SJSA1 (cell line): ENCODE measurements around the gene PLK5. TPM values are rescaled to one million over a fixed set of nuclear protein-coding genes. Genes with fewer than 3 reads are reported as not detected.
"Not testable (repeated sequence)": the region's sequence is repeated elsewhere in the genome, so short reads cannot be mapped to it uniquely, and the experiment has no call there.

Experiments
- DNase-seq, 2 experiments: peaks; one replicate each; pipeline ENCODE4 v3.0.0-alpha.2; 2015 to 2020; ENCODE audit warnings: low spot score in 2 of 2, low read depth in 1 of 2
- H3K27ac ChIP-seq: fragments of 250-450 bp; sonication (Bioruptor Pico); 2 replicates; pipeline ENCODE4 v1.5.1; 2020; ENCODE audit warnings: mild to moderate bottlenecking, moderate library complexity
- H3K27me3 ChIP-seq: fragments of 250-450 bp; sonication (Bioruptor Pico); replicated peaks from 2 replicates; pipeline ENCODE4 v1.5.1; 2020; ENCODE audit warnings: mild to moderate bottlenecking, moderate library complexity
- H3K36me3 ChIP-seq: fragments of 250-450 bp; sonication (Bioruptor Pico); 2 replicates; pipeline ENCODE4 v1.5.1; 2020; ENCODE audit warnings: mild to moderate bottlenecking
- H3K4me1 ChIP-seq: fragments of 250-450 bp; sonication (Bioruptor Pico); replicated peaks from 2 replicates; pipeline ENCODE4 v1.6.1; 2021; ENCODE audit warnings: mild to moderate bottlenecking
- H3K4me3 ChIP-seq: fragments of 250-450 bp; sonication (Bioruptor Pico); 2 replicates; pipeline ENCODE4 v1.5.1; 2020; ENCODE audit warnings: mild to moderate bottlenecking
- H3K9me3 ChIP-seq: fragments of 250-450 bp; sonication (Bioruptor Pico); replicated peaks from 2 replicates; pipeline ENCODE4 v1.5.1; 2020; ENCODE audit warnings: mild to moderate bottlenecking
- total RNA-seq: library from RNA; depleted of rRNA; stranded (reverse); fragments of >200 nt; shearing (Covaris generic); gene quantifications from 2 replicates; pipeline ENCODE4 v1.2.3, GENCODE V29; 2014

PLK5 gene
- total RNA-seq, 1 experiment from 2014 or later: not detected

DNA sequence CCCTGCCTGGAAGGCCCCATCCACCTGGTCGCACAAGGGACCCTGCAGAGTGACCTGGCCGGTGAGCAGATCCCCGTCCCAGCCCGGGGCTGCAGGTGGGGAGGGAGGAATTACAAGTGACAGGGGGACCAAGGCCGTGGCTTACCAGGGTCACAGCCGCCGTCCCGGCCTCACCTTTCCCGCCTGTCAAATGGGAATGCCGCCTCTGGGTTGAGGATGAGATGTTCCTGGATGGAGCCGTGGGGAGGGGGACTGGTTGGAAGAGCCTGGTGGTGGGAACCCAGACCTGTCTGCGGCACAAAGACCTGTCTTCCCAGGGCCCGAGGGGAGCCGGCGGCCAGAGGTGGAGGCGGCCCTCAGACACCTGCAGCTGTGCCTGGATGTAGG is 5.5 kb downstream of the PLK5 start:
- Histone ChIP-seq H3K27me3 (peaks cover 30% of the 10 kb centered on the region), H3K36me3 (no peaks in the 10 kb centered on the region), H3K27ac (no peak overlapping the region), H3K4me3 (no peak overlapping the region), H3K4me1 (no peaks in the 10 kb centered on the region), H3K9me3 (no peaks in the 10 kb centered on the region)
- DNase-seq: no peak

GRCh38 chr19:1530856-1531255 is 7.0 kb downstream of the PLK5 start:
- peaks cover 16% of the 10 kb centered on the region for H3K27me3 ChIP-seq
- H3K27ac ChIP-seq, H3K4me3 ChIP-seq, H3K36me3 ChIP-seq, DNase-seq, H3K9me3 ChIP-seq, H3K4me1 ChIP-seq: not testable (repeated sequence)

DNA sequence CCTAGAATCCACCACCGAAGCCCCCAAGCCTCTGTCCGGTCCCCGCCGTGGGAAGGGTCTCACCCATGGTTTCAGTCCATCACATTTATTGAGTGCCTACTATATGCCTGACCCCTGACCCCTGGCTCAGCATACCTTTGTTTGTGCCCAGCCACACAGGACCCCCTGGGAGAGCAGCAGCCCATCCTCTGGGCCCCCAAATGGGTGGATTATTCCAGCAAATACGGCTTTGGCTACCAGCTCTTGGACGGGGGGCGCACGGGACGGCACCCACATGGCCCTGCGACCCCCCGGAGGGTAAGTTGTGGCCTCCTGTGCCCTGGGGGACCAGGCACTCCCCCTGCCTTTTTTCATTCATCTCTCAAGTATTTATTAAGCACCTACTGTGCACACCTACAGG is 7.7 kb downstream of the PLK5 start:
- H3K27me3 ChIP-seq: peaks cover 13% of the 10 kb centered on the region; the same call in 1 of the 2 replicates
- no peak overlapping the region for H3K4me3 ChIP-seq
- H3K9me3 ChIP-seq: no peaks in the 10 kb centered on the region
- no peak for DNase-seq
- no peaks in the 10 kb centered on the region for H3K4me1 ChIP-seq
- no peak overlapping the region for H3K27ac ChIP-seq
- H3K36me3 ChIP-seq: no peaks in the 10 kb centered on the region

DNA sequence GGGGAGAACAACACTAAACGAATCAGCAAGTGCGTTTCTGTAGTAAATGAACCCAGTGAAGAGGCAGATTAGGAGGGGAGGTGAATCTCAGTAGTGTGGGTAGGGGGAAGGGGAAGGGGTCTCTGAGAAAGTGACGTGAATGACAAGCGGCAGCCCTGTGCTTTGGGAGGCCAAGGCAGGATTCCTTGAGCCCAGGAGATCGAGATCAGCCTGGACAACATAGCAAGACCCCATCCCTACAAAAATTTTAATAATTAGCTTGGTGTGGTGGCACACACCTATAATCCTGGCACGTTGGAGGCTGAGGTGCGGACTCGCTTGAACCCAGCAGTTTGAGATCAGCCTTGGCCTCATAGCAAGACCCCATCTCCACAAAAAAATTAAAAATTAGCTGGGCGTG is 8.1 kb downstream of the PLK5 start:
- Histone ChIP-seq H3K36me3 (no peaks in the 10 kb centered on the region), H3K4me3 (no peak overlapping the region), H3K27ac (no peak overlapping the region), H3K4me1 (no peaks in the 10 kb centered on the region), H3K27me3 (peaks cover 13% of the 10 kb centered on the region; the same call in 1 of the 2 replicates), H3K9me3 (no peaks in the 10 kb centered on the region)
- DNase-seq: no peak

DNA sequence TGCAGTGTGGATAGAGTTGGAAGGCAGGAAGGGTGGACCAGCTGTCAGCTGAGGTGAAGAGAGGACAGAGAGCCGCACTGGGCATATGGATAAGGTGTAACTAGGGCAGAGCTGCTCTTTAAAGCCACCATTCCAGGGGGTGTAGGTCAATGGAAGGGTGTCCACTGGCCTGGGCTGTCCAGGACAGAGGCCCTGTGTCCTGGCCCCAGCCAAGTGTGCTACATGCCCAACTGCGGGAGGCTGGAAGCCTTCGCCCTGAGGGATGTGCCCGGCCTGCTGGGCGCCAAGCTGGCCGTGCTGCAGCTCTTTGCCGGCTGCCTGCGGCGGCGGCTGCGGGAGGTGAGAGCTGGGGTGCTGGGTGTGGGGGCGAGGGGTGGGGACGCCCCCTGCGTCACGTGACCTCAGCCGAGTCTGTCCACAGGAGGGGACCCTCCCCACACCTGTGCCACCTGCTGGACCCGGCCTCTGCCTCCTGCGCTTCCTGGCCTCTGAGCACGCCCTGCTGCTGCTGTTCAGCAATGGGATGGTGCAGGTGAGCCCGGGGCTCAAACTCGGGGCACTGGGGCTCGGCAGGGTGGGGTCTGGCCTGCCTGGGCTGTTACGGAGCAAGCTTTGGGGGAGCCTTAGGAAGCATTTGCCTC is 9.8 kb downstream of the PLK5 start:
- DNase-seq: no peak
- Histone ChIP-seq H3K36me3 (no peaks in the 10 kb centered on the region), H3K4me3 (no peak overlapping the region), H3K4me1 (no peaks in the 10 kb centered on the region), H3K9me3 (no peaks in the 10 kb centered on the region), H3K27ac (no peak overlapping the region), H3K27me3 (peaks cover 20% of the 10 kb centered on the region)

DNA sequence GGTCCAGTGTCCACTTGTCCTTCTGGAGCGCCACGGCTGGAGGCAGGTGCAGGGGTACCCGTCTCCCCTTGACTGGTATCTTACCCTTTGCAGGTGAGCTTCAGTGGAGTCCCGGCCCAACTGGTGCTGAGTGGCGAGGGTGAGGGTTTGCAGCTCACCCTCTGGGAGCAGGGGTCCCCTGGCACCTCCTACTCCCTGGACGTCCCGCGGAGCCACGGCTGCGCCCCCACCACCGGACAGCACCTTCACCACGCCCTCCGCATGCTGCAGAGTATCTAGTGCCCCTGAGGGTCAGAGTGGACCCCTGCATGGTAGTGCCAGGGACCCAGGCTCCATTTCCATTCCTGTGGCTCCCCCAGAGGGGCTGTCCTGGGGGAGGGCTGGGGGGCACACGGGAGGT is 11.1 kb downstream of the PLK5 start:
- peaks cover 23% of the 10 kb centered on the region for H3K27me3 ChIP-seq
- H3K4me3 ChIP-seq: no peak overlapping the region
- DNase-seq: no peak
- no peaks in the 10 kb centered on the region for H3K9me3 ChIP-seq
- H3K36me3 ChIP-seq: no peaks in the 10 kb centered on the region
- H3K4me1 ChIP-seq: no peaks in the 10 kb centered on the region
- no peak overlapping the region for H3K27ac ChIP-seq

GRCh38 chr19:1535699-1536098 is 11.8 kb downstream of the PLK5 start:
- not testable (repeated sequence) for H3K27ac ChIP-seq, DNase-seq, H3K4me1 ChIP-seq, H3K9me3 ChIP-seq, H3K4me3 ChIP-seq, H3K36me3 ChIP-seq
- H3K27me3 ChIP-seq: peaks cover 30% of the 10 kb centered on the region

DNA sequence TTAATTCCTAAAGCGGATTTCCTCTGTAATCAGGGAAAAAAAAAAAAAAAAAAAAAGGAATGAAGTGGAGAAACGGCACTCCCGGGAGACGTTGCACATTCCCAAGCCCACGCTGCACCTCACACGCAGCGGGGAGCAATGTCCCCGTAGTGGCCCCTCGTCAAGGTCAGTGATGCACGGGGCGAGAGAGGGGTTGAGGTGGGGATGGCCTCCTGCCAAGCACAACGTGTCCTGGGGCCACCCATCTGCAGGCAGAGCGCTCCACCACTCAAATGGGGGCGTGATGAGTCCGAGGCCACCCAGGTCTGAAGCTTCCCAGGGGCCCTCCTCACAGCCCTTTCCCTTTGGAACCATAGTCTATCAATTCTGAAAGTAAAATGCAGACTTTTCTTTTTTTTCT is 15.1 kb downstream of the PLK5 start:
- Histone ChIP-seq H3K36me3 (no peaks in the 10 kb centered on the region), H3K9me3 (no peaks in the 10 kb centered on the region), H3K4me1 (no peaks in the 10 kb centered on the region), H3K27ac (no peak overlapping the region), H3K4me3 (no peak overlapping the region), H3K27me3 (peaks cover 30% of the 10 kb centered on the region)
- no peak for DNase-seq

DNA sequence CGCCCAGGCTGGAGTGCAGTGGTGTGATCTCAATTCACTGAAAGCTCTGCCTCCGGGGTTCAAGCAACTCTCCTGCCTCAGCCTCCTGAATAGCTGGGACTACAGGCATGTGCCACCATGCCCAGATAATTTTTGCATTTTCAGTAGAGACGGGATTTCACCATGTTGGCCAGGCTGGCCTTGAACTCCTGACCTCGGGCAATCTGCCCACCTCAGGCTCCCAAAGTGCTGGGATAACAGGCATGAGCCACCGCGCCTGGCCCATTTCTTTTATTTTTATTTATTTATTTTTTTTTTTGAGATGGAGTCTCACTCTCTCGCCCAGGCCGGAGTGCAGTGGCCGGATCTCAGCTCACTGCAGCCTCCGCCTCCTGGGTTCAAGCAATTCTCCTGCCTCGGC is 15.9 kb downstream of the PLK5 start:
- H3K27me3 ChIP-seq: peaks cover 33% of the 10 kb centered on the region
- H3K4me1 ChIP-seq, DNase-seq, H3K27ac ChIP-seq, H3K36me3 ChIP-seq, H3K9me3 ChIP-seq, H3K4me3 ChIP-seq: not testable (repeated sequence)

- Histone ChIP-seq H3K27me3 (peaks cover 36% of the 10 kb centered on the region), H3K9me3 (no peaks in the 10 kb centered on the region), H3K36me3 (no peaks in the 10 kb centered on the region), H3K4me3 (no peak overlapping the region), H3K27ac (no peak overlapping the region), H3K4me1 (no peaks in the 10 kb centered on the region)
- DNase-seq: no peak
These were observed 16.6 kb downstream of the PLK5 start for GRCh38 chr19:1540365-1540925.

- H3K9me3 ChIP-seq: no peaks in the 10 kb centered on the region
- 0 out of 2 replicates have a peak, but pooled peaks cover 5% of the 10 kb centered on the region for H3K36me3 ChIP-seq
- H3K4me3 ChIP-seq: no peak overlapping the region
- no peak for DNase-seq
- no peaks in the 10 kb centered on the region for H3K4me1 ChIP-seq
- peaks cover 10% of the 10 kb centered on the region for H3K27me3 ChIP-seq
- no peak overlapping the region for H3K27ac ChIP-seq
These were observed 25.6 kb downstream of the PLK5 start for GRCh38 chr19:1549332-1549945.

DNA sequence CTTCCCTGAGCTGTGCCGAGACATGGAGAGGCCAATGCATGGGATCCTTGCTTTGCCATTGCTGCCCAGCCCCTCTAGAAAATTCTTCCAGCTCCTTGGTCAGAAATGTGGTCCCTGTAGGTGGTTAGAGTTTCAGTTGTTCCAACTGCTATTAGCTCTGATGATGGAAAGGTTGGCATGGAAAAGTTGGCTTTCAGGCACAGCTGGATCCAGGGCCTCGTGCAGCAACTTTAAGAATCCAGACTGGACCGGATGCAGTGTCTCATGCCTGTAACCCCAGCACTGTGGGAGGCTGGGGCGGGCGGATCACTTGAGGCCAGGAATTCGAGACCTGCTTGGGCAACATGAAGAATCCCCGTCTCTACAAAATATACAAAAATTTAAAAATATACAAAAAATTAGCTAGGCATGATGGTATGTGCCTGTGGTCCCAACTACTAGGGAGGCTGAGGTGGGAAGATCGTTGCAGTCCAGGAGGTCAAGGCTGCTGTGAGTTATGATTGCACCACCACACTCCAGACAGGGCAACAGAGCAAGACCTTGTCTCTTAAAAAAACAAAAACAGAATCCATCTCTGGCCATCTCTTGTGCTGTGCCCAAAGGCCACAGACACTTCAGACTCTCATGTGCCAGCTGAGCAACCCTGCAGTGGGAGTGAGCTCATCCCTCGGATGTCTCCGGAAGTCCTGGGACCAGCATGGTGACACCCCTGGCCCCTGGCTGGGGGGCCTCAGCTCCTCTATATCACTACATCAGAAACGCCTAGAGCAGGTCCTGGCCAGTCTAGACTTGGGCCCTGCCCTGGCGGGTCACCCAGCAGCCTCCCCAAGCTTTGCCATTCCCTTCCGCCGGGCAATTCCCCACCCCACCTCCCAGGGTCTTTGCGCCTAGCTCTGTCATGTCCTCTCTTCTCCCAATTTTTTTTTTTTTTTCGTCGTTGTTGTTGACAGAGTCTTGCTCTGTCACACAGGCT is 27.5 kb downstream of the PLK5 start:
- Histone ChIP-seq H3K4me1 (no peaks in the 10 kb centered on the region), H3K27me3 (no peaks in the 10 kb centered on the region), H3K9me3 (no peaks in the 10 kb centered on the region), H3K36me3 (peaks cover 7% of the 10 kb centered on the region), H3K27ac (no peak overlapping the region), H3K4me3 (no peak overlapping the region)
- DNase-seq: no peak

- Histone ChIP-seq H3K27ac (no peak overlapping the region), H3K4me1 (no peaks in the 10 kb centered on the region)
- DNase-seq: no peak
These were observed 29.5 kb downstream of the PLK5 start for GRCh38 chr19:1553415-1553814.

GRCh38 chr19:1554968-1555367 is 31.1 kb downstream of the PLK5 start:
- no peaks in the 10 kb centered on the region for H3K27me3 ChIP-seq
- H3K27ac ChIP-seq: no peak overlapping the region
- peaks cover 16% of the 10 kb centered on the region for H3K36me3 ChIP-seq
- no peaks in the 10 kb centered on the region for H3K9me3 ChIP-seq
- H3K4me3 ChIP-seq: no peak overlapping the region
- DNase-seq: no peak
- H3K4me1 ChIP-seq: no peaks in the 10 kb centered on the region

More at GRCh38 chr19:1553415-1553814, 29.5 kb downstream of the PLK5 start:
- Histone ChIP-seq H3K36me3 (peaks cover 16% of the 10 kb centered on the region), H3K27me3 (no peaks in the 10 kb centered on the region), H3K4me3 (no peak overlapping the region), H3K9me3 (no peaks in the 10 kb centered on the region)
